Activated CD8-positive, alpha-beta T cell treated with anti-CD3 and anti-CD28 coated beads, Interleukin-2, amount 10 ng/mL, durations not matched to agents 7 days and 5 days (primary cell): Measurements from ENCODE around the gene XIRP1. TPM values are rescaled to one million over a fixed set of nuclear protein-coding genes. Genes with fewer than 3 reads are reported as not detected.

ENCODE experiments used
- ATAC-seq: fragments of 150-1000 bp; cut with Tn5 transposase; one replicate; pipeline ENCODE4 v1.10.0; 2021; ENCODE audit warnings: moderate library complexity
- CTCF ChIA-PET: fragments of 350-600 bp; sonication (Branson Sonifier 250); formaldehyde crosslinking; loops from one replicate; lab custom pipeline; 2021; ENCODE audit warnings: antibody characterized with exemption; lab: Charles Lee
- POLR2A ChIA-PET: fragments of 350-600 bp; sonication (Branson Sonifier 250); formaldehyde crosslinking; loops from one replicate; lab custom pipeline; 2021; ENCODE audit warnings: antibody characterized with exemption; lab: Charles Lee
- DNase-seq: peaks from one replicate; pipeline ENCODE4 v3.0.0-alpha.2; 2020
- H3K27ac Mint-ChIP-seq: one replicate; pipeline ENCODE4 v1.8.0; 2021; ENCODE audit warnings: mild to moderate bottlenecking, mixed read lengths
- H3K27me3 Mint-ChIP-seq: one replicate; pipeline ENCODE4 v1.8.0; 2021; ENCODE audit warnings: low read depth, mixed read lengths
- H3K36me3 Mint-ChIP-seq: one replicate; pipeline ENCODE4 v1.8.0; 2021; ENCODE audit warnings: low read depth, mixed read lengths
- H3K4me1 Mint-ChIP-seq: one replicate; pipeline ENCODE4 v1.8.0; 2021; ENCODE audit warnings: low read depth, mixed read lengths
- H3K4me3 Mint-ChIP-seq: one replicate; pipeline ENCODE4 v1.8.0; 2021; ENCODE audit warnings: mild to moderate bottlenecking, mixed read lengths
- H3K9me3 Mint-ChIP-seq: one replicate; pipeline ENCODE4 v1.8.0; 2022; ENCODE audit warnings: mixed read lengths; ENCODE audit not compliant: insufficient read depth
- total RNA-seq, 2 experiments: library from RNA; stranded (reverse); gene quantifications; one replicate each; pipeline ENCODE4 v1.2.3, GENCODE V29; 2021

Gene XIRP1
- total RNA-seq, 2 experiments from 2014 or later = not detected

DNA sequence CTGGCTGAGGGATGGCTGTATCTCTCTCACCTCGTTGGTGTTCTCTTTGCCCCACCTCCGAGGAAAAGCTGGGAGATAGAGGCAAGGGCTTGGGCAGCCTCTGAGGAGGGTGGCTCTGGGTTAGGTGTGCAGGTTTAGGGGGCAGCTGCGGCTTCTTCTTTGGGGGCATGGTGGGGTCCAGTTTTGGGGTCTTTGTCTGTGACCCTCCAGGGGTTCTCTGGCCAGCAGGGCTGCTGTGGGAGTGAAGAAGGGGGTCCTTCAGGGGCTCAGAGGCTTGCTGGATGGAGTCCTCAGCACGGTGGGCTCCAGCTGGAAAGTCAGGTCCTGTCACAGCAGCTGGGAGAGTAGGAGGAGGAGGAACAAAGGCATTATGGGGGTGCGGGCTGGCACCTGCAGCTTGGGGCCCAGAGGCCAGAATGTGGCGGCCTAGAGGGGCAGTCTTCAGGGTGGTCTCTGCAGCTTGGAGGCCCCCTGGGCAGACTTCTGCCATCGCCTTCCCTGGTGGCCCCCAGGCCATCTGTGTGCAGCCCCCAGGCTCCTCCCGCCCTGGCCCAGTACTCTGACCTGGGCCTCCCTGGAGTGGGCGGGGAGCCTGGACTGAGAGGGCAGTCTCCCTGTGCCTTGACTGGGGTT lies 7.0 kb downstream of the XIRP1 start:
- DNase-seq (no peak), ATAC-seq (no peak)
- Mint-ChIP-seq H3K4me3 (no peak overlapping the region), H3K9me3 (no peaks in the 10 kb centered on the region), H3K36me3 (no peaks in the 10 kb centered on the region), H3K27me3 (no peaks in the 10 kb centered on the region), H3K4me1 (peaks cover 8% of the 10 kb centered on the region), H3K27ac (no peak overlapping the region)
- CTCF ChIA-PET = interaction anchor here (4.5 to 14.3 kb wide), 2 partner anchors 59 to 104 kb away, joined by 15 to 483 read pairs; no protein-coding TSS in a partner anchor
- POLR2A ChIA-PET = interaction anchor here (0.5 kb wide), 1 partner anchor 38 kb away, joined by 3 read pairs; no protein-coding TSS in a partner anchor

DNA sequence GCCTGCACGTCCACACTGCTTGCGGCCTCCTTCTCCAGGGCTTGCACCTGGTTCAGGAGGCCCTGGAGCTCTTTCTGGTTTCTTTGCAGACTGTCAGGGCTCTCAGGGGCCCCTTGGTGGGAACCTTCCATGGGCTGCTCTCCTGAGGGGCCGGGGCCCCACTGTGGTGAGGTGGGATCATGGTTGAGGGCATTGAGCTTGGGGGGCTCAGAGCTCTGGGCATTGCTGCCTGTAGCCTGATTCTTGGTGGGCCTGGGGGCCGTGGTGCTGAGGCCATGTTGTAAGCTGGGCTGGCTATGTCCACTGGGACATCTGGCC lies 7.5 kb downstream of the XIRP1 start:
- peaks cover 13% of the 10 kb centered on the region for H3K4me1 Mint-ChIP-seq
- no peak overlapping the region for H3K27ac Mint-ChIP-seq
- DNase-seq = no peak

DNA sequence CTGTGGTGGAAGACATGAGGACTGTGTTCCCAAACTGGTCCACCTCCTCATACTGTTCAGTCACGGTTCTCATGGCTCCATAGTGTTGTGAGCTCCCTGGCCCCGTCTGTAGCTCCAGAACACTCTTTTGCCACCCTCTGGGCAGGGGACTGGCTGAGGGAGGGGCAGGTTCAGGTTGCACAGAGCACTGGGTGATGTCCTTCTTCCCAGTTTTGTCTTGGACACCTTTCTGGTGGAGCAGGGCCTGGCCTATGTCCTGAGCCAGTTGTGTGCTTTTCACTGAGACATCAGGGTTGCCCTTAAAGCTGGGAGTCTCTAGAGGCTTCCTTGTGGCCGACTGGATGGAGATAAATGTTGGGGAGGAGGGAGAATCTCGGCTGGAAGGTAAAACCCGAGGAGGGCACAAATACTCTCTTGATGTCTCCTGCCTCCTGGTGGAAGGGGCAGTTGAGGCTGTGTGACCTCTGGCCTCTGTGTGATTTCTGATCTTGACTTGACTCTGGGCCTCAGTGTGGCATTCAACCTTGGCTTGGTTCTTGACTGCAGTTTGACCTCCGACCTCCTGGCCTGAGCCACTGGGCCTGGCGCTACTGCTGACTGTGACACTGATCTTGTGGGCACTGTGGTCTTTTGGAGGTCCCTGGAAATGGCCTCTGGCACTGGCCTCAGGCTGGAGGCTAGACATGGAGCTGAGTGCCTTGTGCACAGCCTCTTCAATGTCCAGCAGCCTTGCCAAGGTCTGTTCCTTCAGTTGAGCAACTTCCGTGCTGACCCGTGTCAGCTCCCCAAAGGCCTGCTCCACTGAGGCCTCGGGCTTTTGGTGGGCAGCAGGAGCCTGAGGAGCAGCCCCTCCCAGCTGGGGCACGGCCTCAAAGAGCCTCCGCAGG lies 8.1 kb downstream of the XIRP1 start:
- no peak for DNase-seq
- peak overlapping the region; percentile 36 for H3K27ac Mint-ChIP-seq
- CTCF ChIA-PET = interaction anchor here (1.0 to 14.3 kb wide), 3 partner anchors 57 to 105 kb away, joined by 3 to 483 read pairs (median 15); no protein-coding TSS in a partner anchor

More for the DNA sequence above, 7.5 kb downstream of the XIRP1 start:
- no peak for ATAC-seq
- ChIA-PET CTCF (interaction anchor here (4.5 to 14.3 kb wide), 2 partner anchors 58 to 105 kb away, joined by 15 to 483 read pairs; no protein-coding TSS in a partner anchor), POLR2A (interaction anchor here (0.5 kb wide), 1 partner anchor 38 kb away, joined by 3 read pairs; no protein-coding TSS in a partner anchor)
- Mint-ChIP-seq H3K27me3 (no peaks in the 10 kb centered on the region), H3K4me3 (no peak overlapping the region), H3K36me3 (no peaks in the 10 kb centered on the region), H3K9me3 (no peaks in the 10 kb centered on the region)

DNA sequence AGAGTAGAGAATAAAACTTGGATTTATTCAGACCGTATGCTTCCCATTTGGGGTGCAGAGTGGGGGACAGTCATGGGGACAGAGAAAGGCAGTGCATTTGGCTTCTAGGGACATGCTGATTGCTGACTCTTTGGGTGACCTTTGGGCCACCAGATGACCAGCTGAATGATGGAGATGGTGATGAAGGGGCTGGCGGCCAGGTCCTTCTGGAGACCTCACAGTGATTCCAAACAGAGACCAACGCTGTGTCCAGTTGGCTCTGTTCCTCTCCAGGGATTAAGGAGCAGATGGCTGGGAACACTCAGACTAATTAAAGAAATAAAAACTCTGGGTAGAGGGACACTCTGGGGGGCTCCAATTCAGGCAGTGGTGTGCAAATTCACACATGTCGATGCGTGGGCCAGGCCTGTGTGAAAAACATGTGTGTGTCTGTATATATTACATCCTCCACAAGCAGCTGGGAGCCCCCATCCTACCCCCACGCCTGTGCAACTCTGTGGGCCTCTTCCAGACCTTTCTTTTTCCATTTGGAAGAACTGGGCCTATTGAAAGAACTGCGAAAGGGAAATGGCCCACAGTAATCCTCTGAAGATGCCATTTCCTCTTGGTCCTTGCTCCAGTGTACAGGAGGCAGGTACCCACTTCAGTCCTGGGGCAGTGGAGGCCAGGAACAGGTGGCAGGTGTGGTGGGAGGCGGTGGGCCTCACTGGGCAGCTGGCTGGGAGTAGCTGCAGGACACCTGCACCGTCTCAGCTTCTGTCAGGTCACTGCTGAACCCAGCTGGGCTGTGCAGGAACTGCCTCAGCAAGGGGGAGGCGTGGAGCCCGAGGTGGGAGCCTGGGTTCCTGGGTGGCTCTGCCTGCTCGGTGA lies 8.9 kb downstream of the XIRP1 start:
- no peaks in the 10 kb centered on the region for H3K36me3 Mint-ChIP-seq
- no peaks in the 10 kb centered on the region for H3K9me3 Mint-ChIP-seq
- POLR2A ChIA-PET = no interaction called here
- DNase-seq (no peak), ATAC-seq (no peak)
- H3K27ac Mint-ChIP-seq = no peak overlapping the region
- no peak overlapping the region for H3K4me3 Mint-ChIP-seq
- H3K4me1 Mint-ChIP-seq = peaks cover 28% of the 10 kb centered on the region
- CTCF ChIA-PET = interaction anchor here (0.8 to 14.3 kb wide), 4 partner anchors 17 to 106 kb away, joined by 3 to 483 read pairs (median 6); no protein-coding TSS in a partner anchor
- no peaks in the 10 kb centered on the region for H3K27me3 Mint-ChIP-seq

More for the DNA sequence above, 8.1 kb downstream of the XIRP1 start:
- no peaks in the 10 kb centered on the region for H3K36me3 Mint-ChIP-seq
- H3K27me3 Mint-ChIP-seq = no peaks in the 10 kb centered on the region
- POLR2A ChIA-PET = no interaction called here
- H3K4me3 Mint-ChIP-seq = no peak overlapping the region
- peaks cover 19% of the 10 kb centered on the region for H3K4me1 Mint-ChIP-seq
- no peak for ATAC-seq
- H3K9me3 Mint-ChIP-seq = no peaks in the 10 kb centered on the region

DNA sequence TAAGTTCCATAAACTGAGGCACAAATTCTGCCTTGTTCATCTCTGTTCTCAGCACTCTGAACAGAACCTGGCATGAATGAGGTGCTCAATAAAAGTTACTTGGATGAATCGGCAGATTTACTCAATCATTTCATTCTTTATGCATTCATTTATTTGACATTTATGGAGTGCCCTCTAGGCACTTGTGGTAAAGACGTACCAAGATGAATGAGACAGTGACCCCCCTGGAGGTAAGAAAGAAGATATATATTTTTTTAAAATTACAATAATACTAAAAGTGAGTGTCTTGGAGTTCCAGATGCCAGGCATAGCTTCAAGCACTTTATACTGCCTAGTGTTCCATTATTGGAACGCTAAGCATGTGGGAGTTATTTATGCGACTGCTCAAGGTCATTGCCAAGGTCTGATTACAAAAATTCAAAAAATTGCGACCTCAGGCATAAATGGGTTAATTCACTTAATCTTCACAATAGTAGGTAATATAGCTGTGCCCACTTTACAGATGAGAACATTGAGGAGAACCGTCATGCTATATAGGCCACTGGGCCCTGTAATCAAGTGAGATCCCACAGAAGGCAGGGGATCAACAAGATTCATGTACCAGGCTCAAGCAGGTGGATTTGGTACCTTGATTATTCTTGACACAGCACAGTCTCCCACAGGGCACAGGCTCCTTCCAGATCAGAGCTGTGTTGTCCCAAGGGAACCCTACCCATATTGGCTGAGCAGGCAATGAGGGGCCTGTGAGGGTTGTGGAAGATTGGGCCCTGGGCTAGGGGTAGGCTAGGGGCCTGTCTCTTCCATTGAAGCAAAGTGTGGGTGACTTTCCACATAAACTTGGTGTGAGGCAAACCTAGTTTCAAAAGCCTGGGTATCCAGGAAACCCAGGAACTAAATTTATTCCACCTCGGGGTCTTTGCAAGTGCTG lies 10.7 kb downstream of the XIRP1 start:
- ChIA-PET POLR2A (no interaction called here), CTCF (interaction anchor here (0.8 to 1.6 kb wide), 5 partner anchors 8 to 111 kb away, joined by 3 to 8 read pairs (median 4); no protein-coding TSS in a partner anchor)
- DNase-seq (no peak), ATAC-seq (no peak)
- no peaks in the 10 kb centered on the region for H3K27me3 Mint-ChIP-seq
- peak overlapping the region; percentile 32 for H3K4me3 Mint-ChIP-seq
- H3K4me1 Mint-ChIP-seq = peaks cover 40% of the 10 kb centered on the region
- peak overlapping the region; percentile 8 for H3K27ac Mint-ChIP-seq
- no peaks in the 10 kb centered on the region for H3K36me3 Mint-ChIP-seq
- H3K9me3 Mint-ChIP-seq = no peaks in the 10 kb centered on the region

DNA sequence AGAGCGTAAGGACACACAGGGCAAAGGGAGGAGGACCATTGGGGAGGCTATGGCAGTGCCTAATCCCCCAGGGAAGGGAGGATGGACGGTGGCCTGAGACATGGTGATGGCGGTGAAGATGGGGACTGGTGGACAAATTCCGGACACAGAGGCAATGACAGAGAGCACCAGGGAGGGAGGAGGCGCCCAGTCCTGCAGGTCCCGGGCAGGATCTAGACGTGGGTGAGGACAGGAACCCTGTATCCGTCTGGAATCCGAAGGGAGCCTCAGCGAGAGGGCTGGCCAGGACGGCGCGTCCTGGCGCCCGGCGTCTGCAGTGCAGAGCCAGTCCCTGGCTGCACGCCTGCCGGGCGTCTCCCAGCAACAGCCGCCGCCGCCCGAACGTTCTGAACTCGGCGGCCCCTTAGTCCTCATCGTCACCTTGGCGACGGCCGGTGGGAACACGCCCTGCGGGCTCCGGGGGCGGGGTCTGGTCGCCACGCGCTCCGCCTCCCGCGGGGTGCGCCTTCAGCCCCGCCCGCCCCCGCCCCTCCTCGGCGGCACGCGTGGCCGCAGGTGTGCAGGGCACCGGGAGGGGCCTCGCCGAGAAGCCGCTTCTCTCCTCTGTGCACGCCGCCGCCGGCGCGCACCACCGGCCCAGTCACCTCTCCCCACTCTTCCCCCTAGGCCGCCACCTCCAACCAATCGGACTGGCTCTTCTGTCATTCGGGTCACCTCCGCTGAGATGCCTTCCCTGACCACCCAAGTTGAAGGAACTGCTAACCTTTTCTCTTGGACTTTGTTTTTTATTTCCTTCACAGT lies 11.6 kb downstream of the XIRP1 start:
- H3K4me3 Mint-ChIP-seq = peak overlapping the region; percentile 75
- ChIA-PET CTCF (interaction anchor here (0.6 to 4.5 kb wide), 4 partner anchors 10 to 111 kb away, joined by 3 to 34 read pairs (median 8); partner anchors contain the start of gene XIRP1), POLR2A (no interaction called here)
- no peaks in the 10 kb centered on the region for H3K27me3 Mint-ChIP-seq
- peak; percentile 93 for DNase-seq
- ATAC-seq = peak; percentile 89
- H3K4me1 Mint-ChIP-seq = peaks cover 49% of the 10 kb centered on the region
- no peaks in the 10 kb centered on the region for H3K36me3 Mint-ChIP-seq
- H3K27ac Mint-ChIP-seq = peak overlapping the region; percentile 75
- H3K9me3 Mint-ChIP-seq = no peaks in the 10 kb centered on the region

DNA sequence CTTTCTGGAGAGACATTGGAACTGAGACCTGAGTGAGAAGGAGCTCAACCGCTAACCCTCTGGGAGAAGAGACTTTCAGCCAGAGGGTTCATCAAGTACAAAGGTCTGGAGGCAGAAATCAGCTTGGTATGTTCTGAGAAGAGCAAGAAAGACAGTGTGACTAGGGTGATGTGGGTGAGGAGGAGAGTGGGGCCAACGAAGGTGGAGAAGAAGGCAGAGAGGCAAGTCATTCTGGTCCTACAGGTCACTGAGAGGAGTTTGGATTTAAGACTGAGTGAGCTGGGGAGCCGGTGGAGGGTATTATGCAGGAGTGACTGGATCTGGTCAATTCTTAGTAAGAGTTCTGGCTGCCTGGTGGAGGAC lies 12.2 kb downstream of the XIRP1 start:
- DNase-seq (no peak), ATAC-seq (peak; percentile 1)
- H3K4me1 Mint-ChIP-seq = peaks cover 49% of the 10 kb centered on the region
- peak overlapping the region; percentile 75 for H3K27ac Mint-ChIP-seq
- CTCF ChIA-PET = interaction anchor here (0.6 to 4.5 kb wide), 5 partner anchors 10 to 112 kb away, joined by 3 to 34 read pairs (median 6); partner anchors contain the start of gene XIRP1
- no peaks in the 10 kb centered on the region for H3K9me3 Mint-ChIP-seq
- H3K4me3 Mint-ChIP-seq = peak overlapping the region; percentile 75
- no peaks in the 10 kb centered on the region for H3K27me3 Mint-ChIP-seq
- H3K36me3 Mint-ChIP-seq = no peaks in the 10 kb centered on the region
- POLR2A ChIA-PET = interaction anchor here (0.9 kb wide), 1 partner anchor 30 kb away, joined by 3 read pairs; no protein-coding TSS in a partner anchor

DNA sequence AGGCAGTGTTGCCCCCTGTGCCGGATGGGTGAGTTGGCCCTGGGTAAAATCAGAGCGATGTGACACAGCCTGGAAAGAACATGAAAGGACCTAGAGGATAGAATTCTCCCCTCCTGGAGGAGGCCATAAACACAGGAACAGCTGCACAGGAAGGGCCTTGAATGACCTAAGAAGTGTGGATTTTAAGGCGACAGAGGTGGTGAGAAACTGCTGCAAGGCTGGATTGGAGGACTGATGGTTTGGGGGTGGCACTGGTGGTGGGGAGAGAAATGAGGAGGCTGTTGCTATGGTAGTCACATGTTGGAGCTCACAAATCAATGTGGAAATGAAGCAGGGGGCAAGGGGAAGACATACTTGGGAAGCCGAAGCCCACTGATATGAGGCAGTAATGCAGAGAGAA lies 13.8 kb downstream of the XIRP1 start:
- Mint-ChIP-seq H3K27me3 (peaks cover 3% of the 10 kb centered on the region), H3K4me3 (peak overlapping the region; percentile 45), H3K9me3 (no peaks in the 10 kb centered on the region), H3K36me3 (no peaks in the 10 kb centered on the region), H3K27ac (peak overlapping the region; percentile 61), H3K4me1 (peaks cover 49% of the 10 kb centered on the region)
- CTCF ChIA-PET = interaction anchor here (0.7 to 4.5 kb wide), 12 partner anchors 11 to 229 kb away, joined by 3 to 34 read pairs (median 4); partner anchors contain the start of gene XIRP1
- ATAC-seq (no peak), DNase-seq (no peak)
- POLR2A ChIA-PET = interaction anchor here (0.8 to 2.0 kb wide), 5 partner anchors 9 to 71 kb away, joined by 3 to 6 read pairs (median 4); partner anchors contain the start of genes GORASP1 and TTC21A

DNA sequence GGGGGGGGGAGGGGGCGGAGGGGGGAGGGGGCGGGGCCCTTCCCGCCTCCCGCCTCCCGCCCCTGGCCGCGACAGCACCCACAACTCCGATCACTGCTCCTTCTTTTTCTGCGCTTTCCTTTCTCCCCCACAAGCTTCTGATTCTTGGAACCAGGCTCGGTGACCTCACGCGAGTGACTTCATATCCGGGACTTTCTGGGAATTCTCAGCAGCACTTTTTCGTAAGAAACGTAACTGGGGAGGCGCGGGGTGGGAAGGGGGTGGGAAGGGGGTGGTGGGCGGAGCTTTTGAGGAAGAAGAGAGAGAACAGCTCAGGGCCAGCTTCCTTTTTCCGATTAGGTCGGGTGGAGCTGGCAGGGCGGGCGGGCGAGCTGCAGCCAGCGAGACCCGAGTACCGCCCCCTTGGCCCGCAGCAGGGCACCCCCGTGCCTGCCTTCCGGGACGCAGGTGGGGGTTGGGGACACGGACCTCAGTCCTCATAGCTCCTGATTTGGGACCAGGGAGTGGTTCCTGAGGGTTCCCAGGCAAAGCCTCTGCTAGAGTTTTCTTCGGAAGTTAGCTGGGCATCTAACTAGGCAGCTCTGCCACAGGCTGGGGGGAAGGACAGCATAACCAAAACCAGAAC lies 14.6 kb downstream of the XIRP1 start:
- peak; percentile 51 for ATAC-seq

More for the DNA sequence above, 14.6 kb downstream of the XIRP1 start:
- H3K36me3 Mint-ChIP-seq = no peaks in the 10 kb centered on the region
- peak overlapping the region; percentile 73 for H3K27ac Mint-ChIP-seq
- H3K4me3 Mint-ChIP-seq = peak overlapping the region; percentile 51
- POLR2A ChIA-PET = interaction anchor here (0.6 to 2.0 kb wide), 6 partner anchors 8 to 70 kb away, joined by 3 to 6 read pairs (median 4); partner anchors contain the start of genes GORASP1 and TTC21A
- CTCF ChIA-PET = interaction anchor here (0.7 to 4.5 kb wide), 12 partner anchors 10 to 230 kb away, joined by 3 to 34 read pairs (median 4); partner anchors contain the start of gene XIRP1
- peaks cover 49% of the 10 kb centered on the region for H3K4me1 Mint-ChIP-seq
- H3K9me3 Mint-ChIP-seq = no peaks in the 10 kb centered on the region
- peak; percentile 75 for DNase-seq
- peaks cover 4% of the 10 kb centered on the region for H3K27me3 Mint-ChIP-seq
